Activated naive CD8-positive, alpha-beta T cell treated with anti-CD3 and anti-CD28 coated beads, Interleukin-2, amount 50 U/mL, for 24 hours (primary cell): ENCODE measurements around the gene PCDHGB2.

Source experiments
- ATAC-seq: fragments of 150-1000 bp; cut with Tn5 transposase; one replicate; pipeline ENCODE4 v1.10.0; 2021
- DNase-seq: peaks from one replicate; pipeline ENCODE4 v3.0.0; 2021
- H3K27ac Mint-ChIP-seq: one replicate; pipeline ENCODE4 v1.8.0; 2021; ENCODE audit warnings: mild to moderate bottlenecking, mixed read lengths
- H3K27me3 Mint-ChIP-seq: one replicate; pipeline ENCODE4 v1.8.0; 2021; ENCODE audit warnings: mixed read lengths
- H3K36me3 Mint-ChIP-seq: one replicate; pipeline ENCODE4 v1.8.0; 2021; ENCODE audit warnings: low read depth, mixed read lengths
- H3K4me1 Mint-ChIP-seq: one replicate; pipeline ENCODE4 v1.8.0; 2021; ENCODE audit warnings: mixed read lengths
- H3K4me3 Mint-ChIP-seq: one replicate; pipeline ENCODE4 v1.8.0; 2021; ENCODE audit warnings: mild to moderate bottlenecking, moderate library complexity, mixed read lengths
- H3K9me3 Mint-ChIP-seq: one replicate; pipeline ENCODE4 v1.8.0; 2021; ENCODE audit warnings: mixed read lengths

The PCDHGB2 gene

DNA sequence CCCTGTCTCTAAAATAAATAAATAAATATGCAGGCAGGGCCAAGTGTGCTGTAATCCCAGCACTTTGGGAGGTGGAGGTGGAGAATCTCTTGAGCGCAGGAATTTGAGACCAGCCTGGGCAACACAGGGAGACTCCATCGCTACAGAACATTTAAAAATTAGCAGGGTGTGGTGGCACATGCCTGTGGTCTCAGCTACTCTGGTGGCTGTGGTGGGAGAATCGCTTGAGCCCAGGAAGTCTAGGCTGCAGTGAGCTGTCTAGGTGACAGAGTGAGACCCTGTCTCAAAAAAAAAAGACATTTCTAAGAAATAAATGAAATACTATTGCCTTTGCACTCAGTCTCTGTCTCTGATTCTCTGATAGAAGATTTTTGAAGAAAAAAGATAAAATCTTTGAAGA is 51.8 kb downstream of the PCDHGB2 start:
- peaks cover 17% of the 10 kb centered on the region for H3K4me1 Mint-ChIP-seq
- no peak overlapping the region for H3K4me3 Mint-ChIP-seq
- peaks cover 26% of the 10 kb centered on the region for H3K36me3 Mint-ChIP-seq
- DNase-seq, result no peak
- peaks cover 33% of the 10 kb centered on the region for H3K9me3 Mint-ChIP-seq
- no peak overlapping the region for H3K27ac Mint-ChIP-seq
- peaks cover 76% of the 10 kb centered on the region for H3K27me3 Mint-ChIP-seq
- no peak for ATAC-seq
